GM21529 (cell line): Measurements from ENCODE around the gene LRP1B.

ENCODE experiments used
- ATAC-seq: cut with Tn5 transposase; IDR thresholded peaks from one replicate; pipeline ENCODE4 v1.9.1; 2021; ENCODE audit not compliant: unreplicated experiment

Gene LRP1B

DNA sequence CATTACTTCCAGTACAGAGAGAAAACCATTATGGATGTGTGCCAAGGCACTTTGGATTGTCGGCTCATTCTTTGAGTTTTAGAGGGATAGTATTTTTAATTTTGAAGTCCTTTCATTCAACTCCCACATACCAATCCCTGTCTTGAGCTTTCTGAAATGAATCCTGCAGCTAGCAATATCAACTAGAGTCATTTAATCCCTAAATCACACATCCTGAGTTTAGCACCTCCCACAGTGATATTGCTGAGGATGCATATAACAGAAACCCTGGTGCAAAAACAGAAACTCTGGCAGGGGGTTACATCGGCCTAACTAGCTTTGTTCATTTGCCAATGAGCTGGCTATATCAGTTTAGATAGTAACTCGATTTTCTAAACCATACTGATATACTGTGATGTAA is 427.3 kb downstream of the LRP1B start:
- ATAC-seq = no peak

DNA sequence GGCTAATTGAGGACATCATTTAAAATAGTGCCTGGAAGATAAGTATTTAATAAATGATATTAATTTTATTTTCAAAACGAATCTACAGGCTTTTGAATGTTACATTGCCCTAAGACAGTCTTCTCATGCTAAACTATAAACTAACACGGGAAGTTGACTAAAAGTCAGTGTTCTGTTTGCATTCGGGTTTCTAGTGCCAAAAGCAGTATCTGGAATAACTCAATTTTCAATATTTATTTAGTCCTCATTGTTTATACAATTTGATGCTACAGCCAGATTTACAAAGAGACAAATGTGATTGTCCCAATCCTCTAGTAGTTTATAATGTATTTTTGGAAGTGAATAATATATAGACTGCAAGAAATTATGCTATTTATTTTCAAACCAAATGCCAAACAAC is 429.2 kb downstream of the LRP1B start:
- no peak for ATAC-seq

GRCh38 chr2:141699573-141699972 is 431.2 kb downstream of the LRP1B start:
- ATAC-seq = no peak

DNA sequence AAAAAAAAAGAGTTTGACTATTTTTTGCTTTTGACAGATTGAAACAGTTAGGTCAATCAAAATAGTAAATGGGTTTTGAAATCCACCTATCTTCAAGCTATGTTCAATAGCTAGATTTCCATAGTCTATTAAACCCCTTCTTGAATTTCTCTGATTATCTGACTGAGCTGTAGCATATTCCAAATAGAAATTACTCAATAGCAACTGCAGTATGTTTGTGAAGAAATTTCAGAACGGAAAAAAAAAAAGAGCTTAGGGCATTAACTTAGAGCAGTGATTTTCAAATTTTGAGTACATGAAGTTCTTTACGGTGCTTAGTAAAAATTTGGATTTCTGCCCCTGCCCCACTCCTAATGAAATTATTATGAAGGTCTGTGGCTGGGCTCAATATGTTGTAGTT is 432.3 kb downstream of the LRP1B start:
- ATAC-seq = no peak

- ATAC-seq = no peak
Measured at GRCh38 chr2:141697035-141697434, 433.8 kb downstream of the LRP1B start.

DNA sequence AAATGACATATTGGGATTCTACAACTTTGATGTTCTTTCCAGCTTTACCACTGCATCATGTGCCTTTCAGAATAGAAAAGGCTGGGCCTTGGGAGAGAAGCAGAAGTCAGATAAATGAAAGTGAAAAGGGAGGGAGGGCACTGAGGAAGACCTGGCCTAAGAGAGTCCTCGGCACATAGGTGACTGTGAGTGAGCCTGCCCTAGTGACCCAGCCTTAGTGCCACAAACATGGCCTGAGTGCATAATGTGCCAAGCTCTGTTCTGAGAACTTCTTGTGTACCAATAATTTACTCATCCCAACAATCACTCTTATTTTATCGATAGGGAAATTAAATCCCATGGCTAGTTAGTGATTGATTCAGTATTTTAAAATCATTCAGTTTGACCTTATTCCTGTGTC is 436.6 kb downstream of the LRP1B start:
- no peak for ATAC-seq

GRCh38 chr2:141692829-141693228 is 438.0 kb downstream of the LRP1B start:
- ATAC-seq = no peak

- ATAC-seq = no peak
Measured at GRCh38 chr2:141676139-141676538, 454.7 kb downstream of the LRP1B start.

GRCh38 chr2:141666191-141666590 is 464.6 kb downstream of the LRP1B start:
- ATAC-seq = no peak

- ATAC-seq = no peak
Measured at GRCh38 chr2:141660232-141660631, 470.6 kb downstream of the LRP1B start.

- no peak for ATAC-seq
Measured at GRCh38 chr2:141654311-141654710, 476.5 kb downstream of the LRP1B start.

DNA sequence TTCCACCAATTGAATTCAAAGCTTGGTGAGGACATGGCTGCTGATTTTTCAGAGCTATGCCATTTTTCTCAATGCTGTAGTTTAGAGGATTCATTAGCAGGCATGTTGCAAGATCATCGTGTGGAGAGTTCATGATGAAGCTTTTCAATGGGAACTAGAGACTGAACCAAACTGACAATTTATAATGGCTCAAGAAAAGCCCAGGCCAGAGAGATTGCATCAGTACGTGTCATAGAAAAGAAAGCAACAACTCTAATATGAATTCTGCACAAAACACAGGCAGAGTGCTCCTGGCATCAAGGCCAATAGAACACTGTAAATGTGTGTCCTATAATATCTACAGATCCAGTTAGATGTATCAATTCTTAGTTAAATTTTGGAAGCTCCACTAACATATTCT is 477.6 kb downstream of the LRP1B start:
- no peak for ATAC-seq

DNA sequence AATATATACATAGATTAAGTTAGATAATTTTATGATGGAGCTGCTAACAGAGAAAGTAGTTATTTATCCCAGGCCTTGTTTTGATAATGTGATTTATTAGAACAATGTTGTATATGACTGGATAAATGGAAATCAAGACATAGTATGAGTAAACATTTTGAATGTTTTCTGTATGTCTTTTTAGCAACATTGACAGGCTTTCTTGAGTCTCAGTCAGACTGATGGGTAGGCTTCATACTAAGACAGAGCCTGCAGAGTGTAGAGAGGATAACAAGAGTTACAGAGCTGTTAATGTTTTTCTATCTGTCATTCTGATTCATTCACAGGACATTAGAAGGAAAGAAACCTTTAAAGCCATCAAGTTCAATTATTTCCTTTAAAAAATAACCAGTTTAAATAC is 478.5 kb downstream of the LRP1B start:
- no peak for ATAC-seq

DNA sequence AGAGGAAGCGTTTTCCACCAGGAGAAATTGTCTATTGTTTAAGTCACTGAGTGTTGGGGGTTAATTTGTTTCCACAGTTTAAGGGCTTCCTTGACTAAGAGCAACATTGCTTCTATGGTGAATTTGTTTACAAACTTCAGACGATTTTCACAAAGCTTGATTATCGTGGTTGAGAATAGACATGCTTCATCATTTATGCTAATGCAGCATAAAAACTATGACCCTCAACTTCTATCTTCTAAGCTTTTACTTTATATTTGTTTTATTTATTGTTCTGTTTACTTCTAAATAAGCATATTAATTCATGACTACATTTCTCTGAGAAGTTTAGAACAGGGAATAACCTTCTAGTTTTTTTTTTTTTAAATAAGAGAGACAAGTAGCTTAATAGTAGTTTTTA is 483.5 kb downstream of the LRP1B start:
- ATAC-seq = no peak

GRCh38 chr2:141641462-141641861 is 489.4 kb downstream of the LRP1B start:
- ATAC-seq = no peak

- ATAC-seq = no peak
Measured at GRCh38 chr2:141639809-141640208, 491.0 kb downstream of the LRP1B start.

DNA sequence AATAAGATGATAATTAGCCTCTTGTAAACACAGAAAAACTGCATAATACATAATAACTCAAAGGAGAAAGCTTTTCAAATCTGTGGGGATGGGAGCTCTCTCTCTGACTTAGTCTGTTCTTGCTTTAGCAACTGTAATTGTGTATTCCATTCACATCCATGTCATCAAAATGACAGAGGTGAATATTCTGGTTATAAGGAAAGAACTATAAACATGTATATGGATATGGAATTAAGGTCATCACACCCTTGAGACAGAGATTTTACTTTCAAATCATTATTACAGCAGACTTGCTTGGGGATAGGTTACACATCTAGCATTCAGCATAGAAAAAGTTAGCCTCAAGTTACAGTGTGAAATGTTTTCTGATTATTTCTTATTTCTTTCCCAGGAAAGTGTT is 497.7 kb downstream of the LRP1B start:
- no peak for ATAC-seq

DNA sequence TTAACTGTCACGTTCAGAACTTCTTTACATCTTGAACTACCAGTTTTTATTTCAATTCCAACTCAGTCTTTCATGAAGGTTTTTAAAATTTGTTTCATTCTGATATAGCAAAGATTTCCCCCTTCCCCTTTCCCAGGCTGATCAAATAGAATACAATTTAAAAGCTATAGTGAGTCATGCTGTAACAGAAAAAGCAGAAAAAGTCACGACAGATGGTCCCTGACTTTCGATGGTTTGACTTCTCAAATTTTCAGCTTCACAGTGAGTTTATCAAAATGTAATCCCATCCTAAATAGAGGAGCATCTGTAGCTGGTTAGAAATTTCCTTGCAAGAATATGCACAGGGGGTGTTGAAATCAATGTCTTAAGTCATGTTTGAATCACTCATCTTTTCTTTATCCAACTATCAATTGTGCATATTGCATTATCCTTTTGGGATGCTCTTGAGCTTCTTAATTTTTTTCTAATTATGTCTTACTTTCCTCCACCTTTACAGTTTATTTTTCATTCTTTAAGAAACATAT is 500.3 kb downstream of the LRP1B start:
- no peak for ATAC-seq

GRCh38 chr2:141620372-141620771 is 510.4 kb downstream of the LRP1B start:
- no peak for ATAC-seq

- no peak for ATAC-seq
Measured at GRCh38 chr2:141618457-141618856, 512.4 kb downstream of the LRP1B start.

- no peak for ATAC-seq
Measured at GRCh38 chr2:141611981-141612380, 518.8 kb downstream of the LRP1B start.

GRCh38 chr2:141611176-141611571 is 519.6 kb downstream of the LRP1B start:
- ATAC-seq = no peak

DNA sequence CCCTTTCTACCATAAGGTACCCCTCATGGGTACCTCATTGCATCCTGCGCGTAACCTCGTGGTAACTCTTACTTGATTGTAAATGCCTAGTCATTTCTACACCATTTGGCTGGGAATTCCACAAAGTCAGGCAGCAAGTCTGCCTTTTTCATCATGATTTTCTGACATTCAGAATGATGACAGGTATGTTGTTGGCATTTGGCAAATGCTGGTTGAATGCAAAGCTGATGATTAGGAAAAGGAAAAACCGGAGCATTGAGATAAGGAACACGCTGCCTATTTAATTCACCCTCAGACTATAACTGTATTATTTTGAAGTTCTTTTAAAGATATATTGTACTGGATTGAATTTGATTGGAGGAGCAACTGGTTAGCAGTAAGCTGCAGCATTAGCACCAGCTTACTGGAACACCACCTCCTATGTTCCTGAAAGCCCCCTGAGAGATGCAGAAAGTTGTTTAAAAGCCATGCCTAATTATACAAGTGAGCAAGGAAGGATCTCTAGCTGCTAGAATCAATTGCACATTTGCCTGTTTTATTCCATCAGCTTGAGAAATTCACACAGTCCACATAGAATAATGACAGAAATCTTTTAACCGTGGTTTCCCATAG is 520.1 kb downstream of the LRP1B start:
- ATAC-seq = no peak
